Esophagus muscularis mucosa (tissue), 3 donors: Measurements from ENCODE around the gene GALR2.

Experiments
- POLR2A ChIP-seq: fragments of 450-650 bp; IDR thresholded peaks from one replicate; pipeline ENCODE4 v1.6.1; 2017; ENCODE audit warnings: antibody characterized with exemption, moderate library complexity, mild to moderate bottlenecking, low read depth
- TF ChIP-seq, protein P1 (sequence below), 3 experiments: fragments of 200-600 bp in 2 of 3; fragments of 450-650 bp in 1 of 3; sonication (generic) in 2 of 3; IDR thresholded peaks; one replicate each; pipeline ENCODE4 v1.5.1; 2017 to 2019; ENCODE audit warnings: antibody characterized with exemption in 3 of 3, mild to moderate bottlenecking in 2 of 3, moderate library complexity in 1 of 3

DNA sequence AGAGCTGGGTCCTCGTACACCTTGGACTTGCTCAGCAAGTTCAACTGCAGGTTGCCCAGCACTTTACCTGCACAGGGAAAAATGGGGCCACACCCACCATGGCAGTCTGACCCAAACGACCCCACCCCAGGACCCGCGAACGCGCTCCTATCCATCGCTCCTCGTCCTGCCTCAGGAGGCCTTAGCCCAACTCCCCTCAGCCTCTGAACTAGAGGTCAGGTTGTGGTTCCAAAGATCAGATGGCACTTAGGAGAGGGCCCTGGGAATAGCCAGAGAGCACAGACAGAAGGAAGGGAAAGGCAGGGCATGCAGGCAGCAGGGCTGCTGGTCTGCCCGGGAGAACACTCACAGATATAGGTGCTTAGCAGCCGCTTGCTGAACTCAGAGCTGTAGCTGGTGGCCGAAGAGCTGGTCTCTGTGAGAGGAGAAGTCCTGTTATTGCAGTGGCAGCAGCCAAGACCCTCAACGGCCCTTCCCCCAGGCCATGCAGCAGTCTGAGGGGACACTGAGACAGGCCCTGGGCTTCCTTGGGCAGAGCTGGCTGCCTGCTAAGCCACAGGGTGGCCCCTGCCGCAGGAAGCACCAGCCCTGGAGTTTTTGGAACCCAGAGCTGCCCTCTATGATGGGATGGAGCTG is 11.3 kb downstream of the GALR2 start:
- no peak for TF ChIP-seq POLR2A
- TF ChIP-seq, protein P1, sequence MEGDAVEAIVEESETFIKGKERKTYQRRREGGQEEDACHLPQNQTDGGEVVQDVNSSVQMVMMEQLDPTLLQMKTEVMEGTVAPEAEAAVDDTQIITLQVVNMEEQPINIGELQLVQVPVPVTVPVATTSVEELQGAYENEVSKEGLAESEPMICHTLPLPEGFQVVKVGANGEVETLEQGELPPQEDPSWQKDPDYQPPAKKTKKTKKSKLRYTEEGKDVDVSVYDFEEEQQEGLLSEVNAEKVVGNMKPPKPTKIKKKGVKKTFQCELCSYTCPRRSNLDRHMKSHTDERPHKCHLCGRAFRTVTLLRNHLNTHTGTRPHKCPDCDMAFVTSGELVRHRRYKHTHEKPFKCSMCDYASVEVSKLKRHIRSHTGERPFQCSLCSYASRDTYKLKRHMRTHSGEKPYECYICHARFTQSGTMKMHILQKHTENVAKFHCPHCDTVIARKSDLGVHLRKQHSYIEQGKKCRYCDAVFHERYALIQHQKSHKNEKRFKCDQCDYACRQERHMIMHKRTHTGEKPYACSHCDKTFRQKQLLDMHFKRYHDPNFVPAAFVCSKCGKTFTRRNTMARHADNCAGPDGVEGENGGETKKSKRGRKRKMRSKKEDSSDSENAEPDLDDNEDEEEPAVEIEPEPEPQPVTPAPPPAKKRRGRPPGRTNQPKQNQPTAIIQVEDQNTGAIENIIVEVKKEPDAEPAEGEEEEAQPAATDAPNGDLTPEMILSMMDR (IDR thresholded peaks at IDR 0.05), result no peak
